ENCODE measurements around the gene FGGY. TPM values are rescaled to one million over a fixed set of nuclear protein-coding genes. Genes with fewer than 3 reads are reported as not detected.

The FGGY gene
- total and polyA plus RNA-seq, 2 donors (not counting 1 experiment from before 2014, with no cell fraction given), result 6.1 to 38.5 TPM

- Histone ChIP-seq H2AFZ (ENCODE audit: insufficient read depth, low read depth, low read length, poor library complexity, severe bottlenecking) (no peak overlapping the region), H3K4me3 (ENCODE audit: control extremely low read depth in 1 of 5, extremely low read depth in 1 of 5, insufficient read depth in 1 of 5, low read depth in 2 of 5, low read length in 4 of 5) (no peak overlapping the region), H3K4me2 (replicated peaks; ENCODE audit: low read depth, low read length, poor library complexity, severe bottlenecking) (no peak overlapping the region), H3K79me2 (ENCODE audit: control insufficient read depth, insufficient read depth, low read length) (no peaks in the 10 kb centered on the region), H3K27ac (ENCODE audit: low read length in 2 of 2) (no peak overlapping the region), H3K36me3 (replicated peaks in 1 of 2; ENCODE audit: control extremely low read depth in 1 of 2, control insufficient read depth in 1 of 2, extremely low read depth in 1 of 2, insufficient read depth in 2 of 2, low read length in 1 of 2) (no peaks in the 10 kb centered on the region), H3K4me1 (ENCODE audit: control insufficient read depth in 2 of 2, insufficient read depth in 2 of 2, low read length in 2 of 2) (no peaks in the 10 kb centered on the region), H3K9ac (ENCODE audit: low read length) (no peak overlapping the region), H3K9me3 (ENCODE audit: control extremely low read depth in 1 of 3, control insufficient read depth in 2 of 3, insufficient read depth in 1 of 3, low read length in 2 of 3) (no peaks in the 10 kb centered on the region), H4K20me1 (ENCODE audit: control insufficient read depth, insufficient read depth, low read length, poor library complexity, severe bottlenecking) (no peaks in the 10 kb centered on the region), H3K27me3 (replicated peaks in 1 of 4; ENCODE audit: control extremely low read depth in 1 of 4, control insufficient read depth in 3 of 4, insufficient read depth in 4 of 4, low read length in 3 of 4) (no peaks in the 10 kb centered on the region)
- no peak for TF ChIP-seq EZH2 (IDR thresholded peaks at IDR 0.05; ENCODE audit: borderline replicate concordance, insufficient read depth, low read depth, low read length, poor library complexity, severe bottlenecking)
- no peak for TF ChIP-seq CTCF (IDR thresholded peaks at IDR 0.05)
- ChIA-PET CTCF (interaction anchor here (1.4 kb wide), 1 partner anchor 29 kb away, joined by 3 read pairs; no protein-coding TSS in a partner anchor), POLR2A (no interaction called here)
- Mint-ChIP-seq H3K27me3 (no peaks in the 10 kb centered on the region), H3K4me1 (no peaks in the 10 kb centered on the region), H3K4me3 (no peak overlapping the region), H3K9me3 (ENCODE audit: insufficient read depth) (no peaks in the 10 kb centered on the region), H3K27ac (no peak overlapping the region)
- ATAC-seq (ENCODE audit: low read depth) (no peak), DNase-seq (no peak)
- intact Hi-C loops (cut with micrococcal nuclease), result no loop called here
- WGBS (ENCODE audit: insufficient coverage), result 100% methylated on average over 1 of the region's 1 CpG
Observed at GRCh38 chr1:59730302-59730701, 433.4 kb downstream of the FGGY start.

DNA sequence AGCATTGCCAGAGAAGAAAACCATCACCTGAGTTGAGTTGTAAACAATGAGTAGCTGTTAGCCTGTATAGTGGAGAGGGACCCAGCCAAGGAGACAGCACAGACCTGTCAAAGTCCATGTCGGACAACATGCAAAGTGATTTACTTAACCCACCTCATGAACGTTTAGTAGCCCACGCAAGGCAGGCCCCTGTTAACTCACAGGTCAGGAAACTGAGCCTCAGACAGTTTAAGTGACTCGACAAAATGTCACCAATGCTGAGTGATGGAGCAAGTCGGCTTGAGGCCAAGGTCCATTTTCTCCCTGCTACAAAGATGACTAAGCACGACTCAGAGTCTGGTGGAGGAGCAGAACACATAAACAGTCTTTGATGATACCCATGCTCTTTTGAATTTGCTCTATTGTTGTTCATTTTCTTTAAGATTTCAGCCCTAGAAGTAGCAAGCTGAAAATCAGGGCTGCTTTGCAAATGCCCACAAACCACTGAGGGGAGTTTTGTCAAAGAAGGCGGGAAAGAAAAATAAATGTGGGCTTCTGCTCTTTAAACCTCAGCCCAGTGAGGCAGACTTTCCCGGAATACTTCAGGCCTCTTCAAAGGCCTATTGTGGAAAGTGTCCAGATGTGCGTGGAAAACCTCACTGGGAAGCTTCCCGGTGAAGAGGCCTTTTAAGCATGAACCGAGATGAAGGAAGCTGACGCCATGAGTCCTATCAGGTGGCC lies 434.0 kb downstream of the FGGY start:
- Mint-ChIP-seq H3K27ac (no peak overlapping the region), H3K9me3 (ENCODE audit: insufficient read depth) (no peaks in the 10 kb centered on the region), H3K27me3 (no peaks in the 10 kb centered on the region), H3K4me1 (no peaks in the 10 kb centered on the region), H3K4me3 (no peak overlapping the region)
- DNase-seq (no peak), ATAC-seq (ENCODE audit: low read depth) (no peak)
- H2AFZ ChIP-seq (ENCODE audit: insufficient read depth, low read depth, low read length, poor library complexity, severe bottlenecking), result no peak overlapping the region
- H3K27me3 ChIP-seq (replicated peaks in 1 of 4; ENCODE audit: control extremely low read depth in 1 of 4, control insufficient read depth in 3 of 4, insufficient read depth in 4 of 4, low read length in 3 of 4), result no peaks in the 10 kb centered on the region
- ChIA-PET POLR2A (no interaction called here), CTCF (interaction anchor here (1.4 kb wide), 1 partner anchor 28 kb away, joined by 3 read pairs; no protein-coding TSS in a partner anchor)
- H3K4me3 ChIP-seq (ENCODE audit: control extremely low read depth in 1 of 5, extremely low read depth in 1 of 5, insufficient read depth in 1 of 5, low read depth in 2 of 5, low read length in 4 of 5), result no peak overlapping the region
- WGBS (ENCODE audit: insufficient coverage), result 72% methylated on average over 10 of the region's 12 CpGs
- H3K79me2 ChIP-seq (ENCODE audit: control insufficient read depth, insufficient read depth, low read length), result no peaks in the 10 kb centered on the region
- H3K9me3 ChIP-seq (ENCODE audit: control extremely low read depth in 1 of 3, control insufficient read depth in 2 of 3, insufficient read depth in 1 of 3, low read length in 2 of 3), result peaks cover 0 to 2% (median 0%) of the 10 kb centered on the region in 3 donors
- H3K27ac ChIP-seq (ENCODE audit: low read length in 2 of 2), result no peak overlapping the region
- H3K36me3 ChIP-seq (replicated peaks in 1 of 2; ENCODE audit: control extremely low read depth in 1 of 2, control insufficient read depth in 1 of 2, extremely low read depth in 1 of 2, insufficient read depth in 2 of 2, low read length in 1 of 2), result no peaks in the 10 kb centered on the region
- no peak overlapping the region for H3K9ac ChIP-seq (ENCODE audit: low read length)
- intact Hi-C loops (cut with micrococcal nuclease), result no loop called here
- H3K4me1 ChIP-seq (ENCODE audit: control insufficient read depth in 2 of 2, insufficient read depth in 2 of 2, low read length in 2 of 2), result no peaks in the 10 kb centered on the region
- no peak for TF ChIP-seq CTCF (IDR thresholded peaks at IDR 0.05)
- H4K20me1 ChIP-seq (ENCODE audit: control insufficient read depth, insufficient read depth, low read length, poor library complexity, severe bottlenecking), result no peaks in the 10 kb centered on the region
- H3K4me2 ChIP-seq (replicated peaks; ENCODE audit: low read depth, low read length, poor library complexity, severe bottlenecking), result no peak overlapping the region
